ENCODE measurements around the gene M6PR. TPM values are rescaled to one million over a fixed set of nuclear protein-coding genes. Genes with fewer than 3 reads are reported as not detected.

The M6PR gene
- total and polyA plus RNA-seq, 4 donors, result 49.9 to 225 (median 157) TPM

- peaks cover 0 to 7% (median 0%) of the 10 kb centered on the region in 5 donors for H3K4me1 ChIP-seq (ENCODE audit: control insufficient read depth in 5 of 5, insufficient read depth in 5 of 5, low read length in 5 of 5)
- H3K4me3 ChIP-seq, result no peak overlapping the region
- ATAC-seq (ENCODE audit: insufficient read depth, low FRiP score), result no peak
- H3K9me3 ChIP-seq (ENCODE audit: control insufficient read depth in 4 of 4, insufficient read depth in 3 of 4, low read length in 3 of 4), result no peaks in the 10 kb centered on the region
- no peak for DNase-seq
- no peak for TF ChIP-seq CTCF (IDR thresholded peaks at IDR 0.05; ENCODE audit: control extremely low read depth, extremely low read depth)
- no peak overlapping the region for H3K9ac ChIP-seq (ENCODE audit: insufficient read depth in 1 of 2, low read length in 2 of 2)
- H3K36me3 ChIP-seq (ENCODE audit: control insufficient read depth in 4 of 4, insufficient read depth in 4 of 4, low read length in 4 of 4), result no peaks in the 10 kb centered on the region
- H3K27me3 ChIP-seq (ENCODE audit: control insufficient read depth in 3 of 3, insufficient read depth in 3 of 3, low read length in 2 of 3), result no peaks in the 10 kb centered on the region
- H3K27ac ChIP-seq (ENCODE audit: low read depth in 1 of 2, low read length in 1 of 2), result no peak overlapping the region
- 90 to 92% methylated on average over 3 of the region's 3 CpGs for WGBS, 2 donors
Measured at GRCh38 chr12:8993827-8994226, 44.4 kb upstream of the M6PR start.

GRCh38 chr12:8991371-8992345, 42.2 kb upstream of the M6PR start:
- peak overlapping the region in 1 of 2 donors; percentile 53 for H3K27ac ChIP-seq (ENCODE audit: low read depth in 1 of 2, low read length in 1 of 2)

GRCh38 chr12:8989413-8989812, 40.0 kb upstream of the M6PR start, which contains the start of gene KLRG1:
Gene KLRG1, plus strand, starts transcription at chr12:8989546. Its CDS starts 90 bp downstream, at chr12:8989636.
- Histone ChIP-seq H3K27ac (ENCODE audit: low read depth in 1 of 2, low read length in 1 of 2) (no peak within 1 kb of the TSS), H3K27me3 (ENCODE audit: control insufficient read depth in 3 of 3, insufficient read depth in 3 of 3, low read length in 2 of 3) (no peaks in the 10 kb centered on the region), H3K4me1 (ENCODE audit: control insufficient read depth in 5 of 5, insufficient read depth in 5 of 5, low read length in 5 of 5) (peaks cover 0 to 7% (median 0%) of the 10 kb centered on the region in 5 donors), H3K36me3 (ENCODE audit: control insufficient read depth in 4 of 4, insufficient read depth in 4 of 4, low read length in 4 of 4) (no peaks in the 10 kb centered on the region), H3K9me3 (ENCODE audit: control insufficient read depth in 4 of 4, insufficient read depth in 3 of 4, low read length in 3 of 4) (no peaks in the 10 kb centered on the region), H3K9ac (ENCODE audit: insufficient read depth in 1 of 2, low read length in 2 of 2) (no peak within 1 kb of the TSS), H3K4me3 (no peak within 1 kb of the TSS)
- no peak for TF ChIP-seq CTCF (IDR thresholded peaks at IDR 0.05; ENCODE audit: control extremely low read depth, extremely low read depth)
- DNase-seq (no peak), ATAC-seq (ENCODE audit: insufficient read depth, low FRiP score) (no peak)
- 27 to 69% methylated on average over 2 of the region's 2 CpGs for WGBS, 2 donors

More at GRCh38 chr12:8991371-8992345, 42.2 kb upstream of the M6PR start:
- H3K4me1 ChIP-seq (ENCODE audit: control insufficient read depth in 5 of 5, insufficient read depth in 5 of 5, low read length in 5 of 5), result peaks cover 0 to 7% (median 0%) of the 10 kb centered on the region in 5 donors
- no peak overlapping the region for H3K4me3 ChIP-seq
- H3K36me3 ChIP-seq (ENCODE audit: control insufficient read depth in 4 of 4, insufficient read depth in 4 of 4, low read length in 4 of 4), result no peaks in the 10 kb centered on the region
- WGBS, 2 donors, result 47 to 59% methylated on average over 6 of the region's 6 CpGs
- no peak for TF ChIP-seq CTCF (IDR thresholded peaks at IDR 0.05; ENCODE audit: control extremely low read depth, extremely low read depth)
- no peaks in the 10 kb centered on the region for H3K9me3 ChIP-seq (ENCODE audit: control insufficient read depth in 4 of 4, insufficient read depth in 3 of 4, low read length in 3 of 4)
- H3K9ac ChIP-seq (ENCODE audit: insufficient read depth in 1 of 2, low read length in 2 of 2), result no peak overlapping the region
- DNase-seq (no peak), ATAC-seq (ENCODE audit: insufficient read depth, low FRiP score) (no peak)
- H3K27me3 ChIP-seq (ENCODE audit: control insufficient read depth in 3 of 3, insufficient read depth in 3 of 3, low read length in 2 of 3), result no peaks in the 10 kb centered on the region

All from lung (tissue), 12 donors.